Transverse colon (tissue), 4 donors: ENCODE measurements around the gene BCL2L12. TPM values are rescaled to one million over a fixed set of nuclear protein-coding genes. Genes with fewer than 3 reads are reported as not detected.
A peak's percentile ranks its signal among the peaks of the same experiment; 100 is the strongest.

ENCODE experiments used
- DNase-seq: peaks from one replicate; pipeline ENCODE4 v3.0.0-alpha.2; 2019
- H3K27ac ChIP-seq, 4 donors: fragments of 200-600 bp; sonication (generic); 2 replicates each; pipeline ENCODE4 v1.5.1; 2016 to 2018; ENCODE audit warnings: inconsistent platforms in 4 of 4
- H3K27me3 ChIP-seq: fragments of 200-600 bp; sonication (generic); 2 replicates; pipeline ENCODE4 v1.5.1; 2017; ENCODE audit warnings: inconsistent platforms
- H3K36me3 ChIP-seq, 4 donors: fragments of 200-600 bp; sonication (generic); 2 replicates each; pipeline ENCODE4 v1.5.1; 2017 to 2019; ENCODE audit warnings: inconsistent platforms in 4 of 4
- H3K4me1 ChIP-seq, 4 donors: fragments of 200-600 bp; sonication (generic); 2 replicates each; pipeline ENCODE4 v1.5.1; 2017 to 2020; ENCODE audit warnings: inconsistent platforms in 4 of 4
- H3K4me3 ChIP-seq, 4 donors: fragments of 200-600 bp; sonication (generic); 1 replicate in 1 of 4; 2 replicates in 3 of 4; pipeline versions ENCODE4 v1.5.1 to v1.6.1; 2017 to 2019; ENCODE audit warnings: inconsistent platforms in 4 of 4
- H3K9me3 ChIP-seq, 2 donors: fragments of 200-600 bp; sonication (generic); 2 replicates each; pipeline ENCODE4 v1.5.1; 2017 to 2019; ENCODE audit warnings: inconsistent platforms in 2 of 2
- EP300 ChIP-seq: sonication (generic); formaldehyde crosslinking; IDR thresholded peaks from one replicate; pipeline ENCODE4 v1.6.1; 2017; ENCODE audit warnings: antibody characterized with exemption, low read depth
- POLR2A ChIP-seq: fragments of 450-650 bp; IDR thresholded peaks from one replicate; pipeline ENCODE4 v1.6.1; 2016; ENCODE audit warnings: antibody characterized with exemption, mild to moderate bottlenecking, moderate library complexity
- POLR2AphosphoS5 ChIP-seq, 3 donors: sonication (generic); formaldehyde crosslinking; IDR thresholded peaks; one replicate each; pipeline ENCODE4 v1.6.1; 2016; ENCODE audit warnings: antibody characterized with exemption in 3 of 3
- WGBS, 2 donors: methylation state at CpG; one replicate each; pipeline ENCODE4 v1.1.5; 2018; ENCODE audit warnings: low coverage in 1 of 2; 5-methylcytosine and 5-hydroxymethylcytosine counted together
- in situ Hi-C, 4 donors: fragments of 200-750 bp; cut with MboI; loops; one replicate each; pipeline versions ENCODE4 v1.15.0 to v1.15.1; 2017; ENCODE audit warnings: low sequenced_read_pairs in 3 of 4, low pct_ligation_motif_present in 1 of 4, low pct_unique_long_range_greater_than_20kb in 1 of 4
- intact Hi-C: fragments of 100-400 bp; cut with DNase I; formaldehyde crosslinking; loops from one replicate; pipeline ENCODE4 v1.15.1; 2023; ENCODE audit warnings: low total_unique reads
- total RNA-seq, 4 donors: library from RNA; depleted of rRNA; stranded (reverse); fragments of >200 nt; gene quantifications; one replicate each; pipeline ENCODE4 v1.1.0, GENCODE V29; 2016
- TF ChIP-seq, protein P1 (sequence below), 5 experiments: fragments of 200-600 bp in 3 of 5; fragments of 450-650 bp in 2 of 5; sonication (generic) in 3 of 5; IDR thresholded peaks; 1 replicate in 2 of 5; 2 replicates in 3 of 5; pipeline ENCODE4 v1.5.1; 2016 to 2017; ENCODE audit warnings: antibody characterized with exemption in 5 of 5, inconsistent platforms in 3 of 5, mild to moderate bottlenecking in 2 of 5, moderate library complexity in 1 of 5

BCL2L12 gene
- total RNA-seq, 4 donors from 2014 or later: 5.4 to 10.2 (median 6.9) TPM

DNA sequence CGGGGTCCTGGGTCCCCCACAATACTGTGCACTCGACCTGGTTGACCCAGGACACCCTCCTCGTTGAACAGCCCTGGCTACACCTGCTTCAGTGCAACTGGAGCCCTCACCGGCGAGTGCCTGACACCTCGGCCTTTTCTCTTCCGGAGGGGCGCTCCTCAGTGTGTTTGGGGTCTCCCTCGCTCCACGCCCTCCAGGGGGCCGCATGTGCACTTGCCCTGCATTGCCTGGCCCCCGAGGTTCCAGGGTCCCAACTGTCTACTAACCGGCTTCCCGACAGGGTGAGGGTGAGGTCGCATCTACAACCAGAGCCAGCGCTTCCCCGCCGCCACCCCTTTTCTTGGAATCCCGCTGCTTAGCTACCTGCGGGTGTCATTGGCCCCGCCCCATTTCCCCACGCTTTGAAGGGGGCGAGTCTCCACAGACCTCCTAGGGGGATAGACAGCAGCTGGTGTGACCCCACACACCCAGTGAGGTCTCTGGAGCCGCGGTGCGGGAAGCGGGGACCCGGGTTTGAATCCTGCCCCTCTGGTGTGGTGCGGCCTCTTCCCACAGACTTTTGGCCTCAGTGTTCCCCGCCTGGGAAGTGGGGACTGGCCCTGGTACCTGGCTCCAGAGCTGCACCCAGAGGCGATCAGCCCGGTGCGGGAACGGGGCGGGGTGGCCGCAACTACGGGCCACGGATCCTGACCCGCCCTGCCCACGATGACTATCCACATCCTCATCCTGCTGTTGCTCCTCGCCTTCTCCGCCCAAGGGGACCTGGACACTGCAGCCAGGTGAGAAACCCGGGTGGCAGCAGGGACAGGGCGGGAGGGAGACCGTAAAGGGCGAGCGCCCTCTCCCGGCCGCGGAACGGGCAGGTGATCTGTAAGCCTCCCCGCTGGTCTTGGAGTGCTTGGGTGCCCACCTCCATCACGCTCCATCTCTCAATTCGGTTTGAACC is 23.7 kb downstream of the BCL2L12 start, which contains the start of gene ADM5:
TSS of gene ADM5 (plus strand) at position 462 of the 946 bp plus-strand sequence. CDS start at position 706, 244 bp downstream.
- intact Hi-C loops: loop anchor here (10.0 kb wide), 1 partner anchor 215 kb away; the partner anchor contains the start of gene FLT3LG
- in situ Hi-C loops: no loop called here
- DNase-seq: peak; percentile 70
- Histone ChIP-seq H3K4me1 (peaks cover 11 to 26% (median 20%) of the 10 kb centered on the region in 4 donors), H3K36me3 (peaks cover 0 to 10% (median 2%) of the 10 kb centered on the region in 4 donors), H3K27me3 (peaks cover 42% of the 10 kb centered on the region), H3K27ac (peak within 1 kb of the TSS; percentile 24 to 73 (median 54)), H3K4me3 (peak within 1 kb of the TSS; percentile 20 to 54 (median 37)), H3K9me3 (no peaks in the 10 kb centered on the region)
- WGBS, 2 donors: 42% methylated on average over 42 of the region's 54 CpGs; no CpG with 5 or more reads in 1 of the 2 donors
- TF ChIP-seq, protein P1, sequence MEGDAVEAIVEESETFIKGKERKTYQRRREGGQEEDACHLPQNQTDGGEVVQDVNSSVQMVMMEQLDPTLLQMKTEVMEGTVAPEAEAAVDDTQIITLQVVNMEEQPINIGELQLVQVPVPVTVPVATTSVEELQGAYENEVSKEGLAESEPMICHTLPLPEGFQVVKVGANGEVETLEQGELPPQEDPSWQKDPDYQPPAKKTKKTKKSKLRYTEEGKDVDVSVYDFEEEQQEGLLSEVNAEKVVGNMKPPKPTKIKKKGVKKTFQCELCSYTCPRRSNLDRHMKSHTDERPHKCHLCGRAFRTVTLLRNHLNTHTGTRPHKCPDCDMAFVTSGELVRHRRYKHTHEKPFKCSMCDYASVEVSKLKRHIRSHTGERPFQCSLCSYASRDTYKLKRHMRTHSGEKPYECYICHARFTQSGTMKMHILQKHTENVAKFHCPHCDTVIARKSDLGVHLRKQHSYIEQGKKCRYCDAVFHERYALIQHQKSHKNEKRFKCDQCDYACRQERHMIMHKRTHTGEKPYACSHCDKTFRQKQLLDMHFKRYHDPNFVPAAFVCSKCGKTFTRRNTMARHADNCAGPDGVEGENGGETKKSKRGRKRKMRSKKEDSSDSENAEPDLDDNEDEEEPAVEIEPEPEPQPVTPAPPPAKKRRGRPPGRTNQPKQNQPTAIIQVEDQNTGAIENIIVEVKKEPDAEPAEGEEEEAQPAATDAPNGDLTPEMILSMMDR (IDR thresholded peaks at IDR 0.05): peak; percentile 35 to 59 (median 48)
- TF ChIP-seq POLR2A (no peak), POLR2AphosphoS5 (IDR thresholded peaks at IDR 0.05) (peak in 1 of 3 donors; percentile 29)

- Histone ChIP-seq H3K9me3 (no peaks in the 10 kb centered on the region), H3K36me3 (peaks cover 0 to 5% (median 0%) of the 10 kb centered on the region in 4 donors), H3K4me3 (peak overlapping the region; percentile 20 to 54 (median 37)), H3K27ac (peak overlapping the region; percentile 38 to 73 (median 61)), H3K4me1 (peaks cover 11 to 26% (median 20%) of the 10 kb centered on the region in 4 donors), H3K27me3 (peaks cover 42% of the 10 kb centered on the region)
- TF ChIP-seq, protein P1 (IDR thresholded peaks at IDR 0.05): peak in 3 of 5 experiments; percentile 3 to 8 (median 8)
- TF ChIP-seq EP300: no peak
- DNase-seq: no peak
- in situ Hi-C loops: no loop called here
- intact Hi-C loops: no loop called here
- WGBS, 2 donors: 22% methylated on average over 32 of the region's 39 CpGs; no CpG with 5 or more reads in 1 of the 2 donors
Observed at GRCh38 chr19:49690079-49690655, 24.4 kb downstream of the BCL2L12 start.

DNA sequence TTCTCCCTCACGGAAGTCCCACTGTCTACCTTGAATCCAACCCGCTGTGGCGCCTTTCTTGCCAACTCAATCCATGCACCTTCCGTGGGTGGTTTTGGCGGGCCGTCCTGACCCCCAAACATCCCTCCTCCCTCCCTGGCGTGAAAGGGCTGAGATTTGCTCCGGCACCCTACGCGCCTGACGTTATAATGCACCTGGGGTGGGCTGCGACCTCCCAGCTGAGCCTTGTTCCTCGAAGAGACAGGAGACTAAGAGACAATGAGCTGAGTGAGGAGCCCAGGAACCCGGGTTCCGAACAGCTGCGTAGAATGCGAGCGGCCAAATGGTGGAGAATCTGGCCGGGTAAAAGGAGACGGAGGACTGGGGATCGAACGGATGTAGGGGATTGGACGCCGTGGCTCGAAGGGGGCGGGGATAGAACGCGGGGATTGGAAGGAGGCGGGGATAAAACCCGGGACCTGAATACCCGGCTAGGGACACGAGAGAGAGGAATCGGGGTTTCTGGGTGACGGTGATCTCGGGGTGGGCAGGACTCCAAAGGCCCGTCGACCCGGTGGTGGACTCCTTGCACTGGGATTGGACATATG is 25.0 kb downstream of the BCL2L12 start, which contains the start of gene CPT1C:
TSS of gene CPT1C (plus strand) at position 461 of the 587 bp plus-strand sequence. CDS start 1,137 bp downstream, outside the sequence.
- peaks cover 42% of the 10 kb centered on the region for H3K27me3 ChIP-seq
- peak within 1 kb of the TSS; percentile 20 to 54 (median 37) for H3K4me3 ChIP-seq
- TF ChIP-seq POLR2AphosphoS5 (IDR thresholded peaks at IDR 0.05): peak in 2 of 3 donors; percentile 45 to 63
- no peak for TF ChIP-seq EP300
- TF ChIP-seq, protein P1 (IDR thresholded peaks at IDR 0.05): no peak
- TF ChIP-seq POLR2A: peak; percentile 42
- in situ Hi-C loops: no loop called here
- intact Hi-C loops: no loop called here
- peak; percentile 75 for DNase-seq
- WGBS, 2 donors: 0 to 8% methylated on average over 10 to 38 of the region's 38 CpGs
- peaks cover 11 to 26% (median 20%) of the 10 kb centered on the region in 4 donors for H3K4me1 ChIP-seq
- H3K36me3 ChIP-seq: no peaks in the 10 kb centered on the region
- H3K27ac ChIP-seq: peak within 1 kb of the TSS; percentile 38 to 73 (median 61)
- H3K9me3 ChIP-seq: no peaks in the 10 kb centered on the region
